ENCODE results near the gene ADAT1.

GRCh38 chr16:75667503-75667902 is 44.4 kb upstream of the ADAT1 start:
- TF ChIP-seq CTCF (IDR thresholded peaks at IDR 0.05 in 8 of 11, conservative IDR thresholded peaks at IDR 0.05 in 3 of 11) (no peak), POLR2A (IDR thresholded peaks at IDR 0.05) (no peak), POLR2AphosphoS5 (IDR thresholded peaks at IDR 0.05) (no peak)

Data from spleen (tissue), 7 donors.